ENCODE data around the gene ZNF469.
"Not testable (repeated sequence)": the region's sequence is repeated elsewhere in the genome, so short reads cannot be mapped to it uniquely, and the experiment has no call there.

ZNF469 gene

DNA sequence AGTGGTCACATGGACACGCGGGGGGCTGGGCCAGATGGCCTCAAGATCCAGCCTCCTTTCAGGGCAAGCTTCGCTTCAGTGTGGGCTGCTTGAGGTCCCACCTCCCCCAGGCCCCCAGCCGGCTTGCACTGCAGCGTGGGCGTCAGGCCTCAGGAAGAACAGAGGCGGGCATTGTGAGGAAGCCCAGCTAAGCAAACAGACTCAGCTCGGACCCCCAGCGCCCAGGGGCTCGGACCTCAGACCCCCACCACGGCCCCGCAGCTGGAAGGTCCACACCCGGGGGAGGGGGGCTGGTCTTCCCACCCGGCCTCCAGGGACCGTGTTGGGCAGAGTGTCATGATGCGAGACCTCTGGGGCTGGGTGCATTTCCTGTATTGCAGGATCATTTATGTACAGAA, 24.7 kb upstream of the ZNF469 start:
- DNase-seq (ENCODE audit: low read depth, low spot score) = no peak

GRCh38 chr16:88359008-88359407, 23.8 kb upstream of the ZNF469 start:
- no peak for DNase-seq (ENCODE audit: low read depth, low spot score)

GRCh38 chr16:88360401-88360800, 22.4 kb upstream of the ZNF469 start:
- not testable (repeated sequence) for DNase-seq (ENCODE audit: low read depth, low spot score)

- DNase-seq (ENCODE audit: low read depth, low spot score) = no peak
Measured at GRCh38 chr16:88360999-88361398, 21.8 kb upstream of the ZNF469 start.

DNA sequence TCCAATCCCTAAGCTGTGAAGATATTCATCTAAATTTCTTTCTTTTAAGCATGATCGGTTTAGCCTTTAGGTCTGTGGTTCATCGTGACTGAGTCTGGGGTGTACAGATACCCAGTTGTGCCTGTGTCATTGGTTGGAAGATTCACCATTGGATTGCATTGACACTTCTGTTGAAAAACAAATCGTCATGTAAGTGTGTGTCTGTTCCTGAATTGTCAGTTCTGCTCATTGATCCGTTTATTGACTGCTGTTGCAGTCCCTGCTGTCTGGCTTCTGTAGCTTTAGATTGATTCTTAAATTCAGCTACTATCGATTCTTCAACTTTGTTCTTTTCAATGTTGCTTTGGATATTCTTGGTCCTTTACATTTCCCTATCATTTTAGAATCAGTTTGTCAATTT, 21.0 kb upstream of the ZNF469 start:
- no peak for DNase-seq (ENCODE audit: low read depth, low spot score)

GRCh38 chr16:88363239-88363891, 19.4 kb upstream of the ZNF469 start:
- DNase-seq (ENCODE audit: low read depth, low spot score) = no peak

GRCh38 chr16:88365244-88365865, 17.4 kb upstream of the ZNF469 start:
- no peak for DNase-seq (ENCODE audit: low read depth, low spot score)

GRCh38 chr16:88366032-88366703, 16.6 kb upstream of the ZNF469 start:
- no peak for DNase-seq (ENCODE audit: low read depth, low spot score)

- no peak for DNase-seq (ENCODE audit: low read depth, low spot score)
Measured at GRCh38 chr16:88366704-88367047, 16.1 kb upstream of the ZNF469 start.

- no peak for DNase-seq (ENCODE audit: low read depth, low spot score)
Measured at GRCh38 chr16:88367560-88367959, 15.2 kb upstream of the ZNF469 start.

DNA sequence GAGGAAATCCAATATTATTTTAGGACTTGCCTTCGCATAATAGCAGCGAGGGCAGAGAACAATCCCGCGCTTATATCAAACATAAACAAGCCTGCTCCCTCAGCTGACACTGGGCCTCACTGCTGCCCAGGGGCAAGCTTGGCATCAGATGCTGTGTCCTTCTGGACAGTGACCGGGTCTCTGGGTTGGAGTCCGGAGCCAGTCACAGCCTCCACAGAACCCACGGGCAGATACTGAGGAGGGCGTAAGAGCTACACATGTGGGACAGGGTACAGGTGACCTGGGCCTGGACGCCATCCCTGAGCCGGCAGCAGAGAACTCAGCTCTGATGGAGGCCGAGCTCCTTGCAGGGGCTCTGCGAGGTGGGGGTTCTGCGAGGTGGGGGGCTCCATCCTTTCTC, 14.7 kb upstream of the ZNF469 start:
- no peak for DNase-seq (ENCODE audit: low read depth, low spot score)

GRCh38 chr16:88368994-88369393, 13.8 kb upstream of the ZNF469 start:
- DNase-seq (ENCODE audit: low read depth, low spot score) = no peak

- no peak for DNase-seq (ENCODE audit: low read depth, low spot score)
Measured at GRCh38 chr16:88369447-88370008, 13.2 kb upstream of the ZNF469 start.

DNA sequence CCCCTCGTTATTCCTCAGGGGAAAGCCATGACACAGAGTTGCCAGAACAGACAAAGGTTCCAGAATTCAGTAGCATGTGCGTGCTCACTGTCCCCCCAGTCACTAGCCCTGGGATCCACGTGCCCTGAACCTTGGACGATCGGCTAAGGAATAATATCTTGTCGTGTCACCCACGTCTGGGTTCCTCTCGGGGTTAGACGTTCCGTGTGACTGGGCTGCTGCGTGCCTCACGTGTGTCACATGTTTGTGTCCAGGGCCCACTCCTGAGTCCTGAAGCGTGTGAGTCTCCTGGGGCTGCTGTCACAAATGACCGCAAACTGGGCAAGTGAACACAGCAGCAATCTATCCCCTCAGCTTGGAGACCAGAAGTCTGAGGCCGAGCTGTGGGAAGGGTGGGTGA, 12.4 kb upstream of the ZNF469 start:
- DNase-seq (ENCODE audit: low read depth, low spot score) = no peak

- no peak for DNase-seq (ENCODE audit: low read depth, low spot score)
Measured at GRCh38 chr16:88372522-88372921, 10.2 kb upstream of the ZNF469 start.

GRCh38 chr16:88373211-88373610, 9.5 kb upstream of the ZNF469 start:
- no peak for DNase-seq (ENCODE audit: low read depth, low spot score)

DNA sequence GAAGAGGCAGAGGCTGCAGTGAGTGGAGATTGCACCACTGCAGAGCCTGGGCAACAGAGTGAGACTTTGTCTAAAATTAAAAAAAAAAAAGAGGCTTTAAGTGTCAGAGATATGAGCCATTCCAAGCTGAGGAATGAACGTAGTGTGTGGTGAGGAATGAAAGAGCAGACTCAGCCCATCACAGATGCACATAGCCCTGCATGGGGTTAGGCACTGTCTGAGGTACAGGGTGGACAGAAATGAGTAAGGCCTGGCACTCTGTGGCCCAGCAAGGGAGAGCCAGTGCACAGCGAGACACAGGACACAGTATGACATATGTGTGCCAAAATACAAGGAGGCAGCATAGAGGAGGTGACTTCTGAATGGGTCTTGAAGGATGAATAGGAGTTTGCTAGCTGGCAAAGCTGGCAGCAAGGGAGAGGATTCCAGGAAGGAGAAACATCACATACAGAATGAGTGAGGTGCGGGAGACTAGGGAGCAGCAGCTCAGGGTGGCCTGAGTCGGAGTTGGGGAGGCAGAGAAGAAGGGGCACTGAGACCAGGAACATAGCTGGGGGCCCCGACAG, 8.7 kb upstream of the ZNF469 start:
- DNase-seq (ENCODE audit: low read depth, low spot score) = no peak

DNA sequence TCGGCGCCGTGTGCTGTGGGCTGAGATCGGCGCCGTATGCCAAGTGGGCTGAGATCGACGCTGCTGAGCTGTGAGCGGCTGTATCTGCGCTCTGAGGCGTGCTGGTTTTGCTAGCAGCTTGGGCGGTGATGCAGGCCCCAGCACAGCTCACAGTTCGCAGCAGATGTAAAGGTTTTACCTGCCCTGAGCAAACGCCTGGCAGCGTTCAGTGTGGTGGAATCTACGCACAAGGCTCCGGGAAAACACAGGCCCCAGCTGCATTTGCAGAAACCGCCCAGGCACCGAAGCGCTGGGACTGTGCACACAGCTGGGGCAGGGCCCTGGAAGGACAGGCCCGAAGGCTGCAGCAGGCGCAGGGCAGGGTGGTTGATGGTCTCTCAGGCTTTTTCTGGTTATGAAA, 8.0 kb upstream of the ZNF469 start:
- no peak for DNase-seq (ENCODE audit: low read depth, low spot score)

DNA sequence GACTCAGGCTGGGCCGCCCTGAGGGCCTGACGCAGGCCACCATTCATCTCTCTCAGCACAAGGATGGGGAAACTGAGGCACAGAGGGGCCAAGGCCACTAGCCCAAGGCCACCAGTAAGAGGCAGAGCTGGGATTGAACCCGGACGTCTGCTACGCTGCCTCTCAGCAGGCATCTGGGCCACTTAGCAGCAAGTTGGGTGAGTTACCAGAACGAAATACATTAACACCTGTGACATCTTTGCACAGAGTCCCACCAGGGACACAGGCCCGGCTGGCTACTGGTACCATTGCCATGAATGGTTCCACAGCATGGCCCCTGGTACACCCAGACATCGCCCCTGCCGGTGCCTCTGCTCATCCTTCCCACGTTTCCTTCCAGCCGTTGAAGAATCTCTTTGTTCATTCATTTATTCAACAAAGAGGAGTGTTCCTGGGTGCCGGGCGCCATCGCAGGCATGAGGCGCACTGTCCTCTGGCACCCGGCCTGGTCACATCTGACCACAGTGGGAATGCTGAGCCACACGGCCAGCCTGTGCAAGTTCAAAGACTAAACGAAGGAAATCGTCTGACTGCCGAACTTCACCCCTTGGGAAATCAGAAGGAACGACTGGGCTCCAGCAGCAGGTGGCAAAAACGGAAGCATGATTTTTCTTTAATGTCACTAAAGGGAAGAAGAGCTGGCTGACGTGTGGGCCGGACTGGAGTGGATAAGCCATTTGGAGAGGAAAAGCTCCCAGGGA, 7.4 kb upstream of the ZNF469 start:
- DNase-seq (ENCODE audit: low read depth, low spot score) = peak; percentile 51

- DNase-seq (ENCODE audit: low read depth, low spot score) = peak; percentile 68
Measured at GRCh38 chr16:88375996-88376834, 6.5 kb upstream of the ZNF469 start.

All from astrocyte of the hippocampus (primary cell).